Stimulated activated CD4-positive, alpha-beta T cell treated with anti-CD3 and anti-CD28 coated beads, Interleukin-12 subunit alpha, Interleukin-12 subunit beta, amount 100 ng/mL, for 24 hours (primary cell): ENCODE measurements around the gene ZC3H12D.
A peak's percentile ranks its signal among the peaks of the same experiment; 100 is the strongest.

Source experiments
- DNase-seq, 2 experiments: peaks; one replicate each; pipeline ENCODE4 v3.0.0-alpha.2; 2020; ENCODE audit warnings: low read depth in 2 of 2

Gene ZC3H12D

DNA sequence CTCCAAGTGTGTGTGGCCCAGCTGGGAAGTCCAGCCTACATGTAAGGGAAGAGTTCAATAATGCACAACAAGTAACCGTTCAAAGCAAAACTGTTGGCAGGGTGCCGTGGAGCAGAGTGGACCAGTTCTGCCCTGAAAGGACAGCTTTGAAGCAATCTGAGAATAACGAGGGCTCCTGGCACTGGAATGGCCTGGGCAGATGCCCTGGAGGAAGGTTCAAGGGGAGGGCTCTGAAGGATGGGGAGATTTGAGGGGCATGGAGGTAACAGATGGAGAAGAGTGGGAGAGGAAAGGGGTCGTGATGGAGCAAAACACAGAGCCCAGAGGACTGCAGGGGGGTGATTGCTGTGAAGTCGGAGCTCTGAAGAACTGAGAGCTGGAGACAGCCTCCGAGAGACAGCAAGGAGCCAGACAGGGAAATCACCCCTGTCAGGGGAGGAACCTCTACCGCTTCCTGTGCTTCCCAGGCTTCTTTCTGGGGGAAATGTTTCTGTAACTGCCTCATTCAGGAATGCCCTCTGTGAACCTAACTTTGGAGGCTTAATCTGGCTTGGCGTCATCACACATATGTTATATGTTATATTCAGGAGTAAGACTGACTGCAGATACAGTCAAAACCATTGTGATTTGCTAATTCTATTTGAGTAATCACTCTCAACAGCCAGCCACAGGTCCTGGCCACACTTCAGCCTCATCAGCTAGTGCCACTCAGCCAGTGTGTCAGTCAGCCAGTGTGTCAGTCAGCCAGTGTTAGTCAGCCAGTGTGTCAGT is 41.2 kb downstream of the ZC3H12D start:
- no peak for DNase-seq

DNA sequence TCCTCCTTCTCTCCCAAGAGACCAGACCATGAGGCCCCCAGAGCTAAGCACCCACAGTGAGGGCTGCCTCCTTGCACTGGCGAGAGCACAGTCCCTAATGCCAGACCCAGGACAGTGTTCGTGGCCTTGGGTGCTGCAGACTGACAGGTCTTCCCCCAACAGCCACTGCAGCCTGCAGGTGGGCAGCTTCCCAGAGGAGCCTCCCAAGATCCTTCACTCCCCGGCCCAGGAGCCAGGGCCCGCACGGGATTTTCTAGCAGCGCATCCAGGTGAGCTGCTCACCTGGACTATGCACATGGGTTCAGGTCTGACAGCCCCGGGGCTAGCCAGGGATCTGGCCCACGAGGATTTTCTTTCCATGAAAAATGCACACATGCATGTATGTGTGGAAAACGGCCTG is 43.1 kb downstream of the ZC3H12D start:
- DNase-seq: no peak

DNA sequence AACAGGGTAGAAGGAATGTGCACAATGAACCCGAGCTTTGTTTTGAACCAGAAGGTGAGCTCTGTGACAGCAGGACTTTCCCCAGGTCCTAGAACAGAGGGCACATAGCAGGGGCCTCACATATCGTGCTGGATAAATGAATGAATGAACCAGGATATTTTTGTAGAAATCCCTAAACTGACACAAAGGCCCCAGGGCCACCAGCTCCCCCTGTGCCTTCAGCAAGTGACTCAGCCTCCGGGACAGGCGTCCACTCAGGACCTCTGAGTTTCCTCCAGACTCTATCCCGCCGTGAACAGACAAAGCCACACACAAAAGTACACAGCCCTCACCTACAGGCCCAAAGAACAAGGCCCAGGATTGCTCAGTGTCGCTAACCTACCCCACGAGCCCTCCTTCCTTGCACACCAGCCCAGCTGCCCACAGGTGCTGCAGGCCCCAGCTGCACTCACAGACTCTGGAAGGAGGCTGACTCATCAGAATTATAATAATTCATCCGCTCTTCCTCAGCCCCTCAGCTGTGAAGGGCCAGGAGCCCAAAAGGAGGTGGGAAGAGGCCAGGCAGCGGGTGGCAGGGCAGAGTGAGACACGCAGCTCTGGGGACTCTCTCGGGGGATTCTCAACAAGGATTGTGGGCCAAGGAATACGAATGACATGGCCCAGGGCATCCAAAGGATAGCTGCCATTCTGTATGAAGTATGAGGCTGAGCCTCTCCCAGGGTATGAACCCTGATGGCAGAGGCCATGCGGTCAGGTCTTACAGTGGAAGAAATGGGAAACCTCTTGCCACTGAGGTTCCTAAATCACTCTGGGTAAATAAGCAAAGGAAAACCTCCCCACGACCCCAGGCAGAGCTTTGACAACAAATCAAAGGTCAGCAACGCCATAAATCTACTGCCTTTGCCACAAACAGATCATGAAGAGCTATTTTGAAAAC is 43.8 kb downstream of the ZC3H12D start:
- no peak for DNase-seq

DNA sequence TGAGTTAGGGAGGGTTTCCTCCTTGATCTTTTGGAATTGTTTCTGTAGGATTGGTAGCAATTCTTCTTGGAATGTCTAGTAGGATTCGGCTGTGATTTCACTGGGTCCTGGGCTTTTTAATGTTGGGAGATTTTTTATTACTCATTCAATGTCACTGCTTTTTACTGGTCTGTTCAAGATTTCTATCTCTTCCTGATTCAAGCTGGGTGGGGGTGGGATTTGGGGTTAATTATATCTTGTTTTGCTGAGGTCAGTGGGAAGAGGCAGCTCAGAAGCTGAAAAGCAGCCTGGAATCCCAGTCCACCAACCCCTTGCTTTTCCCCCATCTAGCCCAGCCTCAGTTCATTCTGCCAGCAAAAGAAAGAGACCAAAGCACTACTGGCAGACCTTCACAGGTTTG is 45.2 kb downstream of the ZC3H12D start:
- DNase-seq: no peak

DNA sequence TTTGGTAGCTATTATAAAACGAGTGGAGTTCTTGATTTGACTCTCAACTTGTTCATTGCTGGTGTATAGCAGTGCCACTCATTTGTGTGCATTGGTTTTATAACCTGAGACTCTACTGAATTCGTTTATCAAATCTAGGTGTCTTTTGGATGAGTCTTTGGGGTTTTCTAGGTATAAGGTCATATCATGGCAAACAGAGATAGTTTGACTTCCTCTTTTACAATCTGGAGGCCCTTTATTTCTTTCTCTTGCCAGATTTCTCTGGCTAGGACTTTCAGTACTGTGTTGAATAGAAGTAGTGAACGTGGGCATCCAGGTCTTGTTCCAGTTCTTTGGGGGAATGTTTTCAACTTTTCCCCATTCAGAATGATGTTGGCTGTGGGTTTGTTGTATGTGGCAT is 46.0 kb downstream of the ZC3H12D start:
- DNase-seq: no peak

DNA sequence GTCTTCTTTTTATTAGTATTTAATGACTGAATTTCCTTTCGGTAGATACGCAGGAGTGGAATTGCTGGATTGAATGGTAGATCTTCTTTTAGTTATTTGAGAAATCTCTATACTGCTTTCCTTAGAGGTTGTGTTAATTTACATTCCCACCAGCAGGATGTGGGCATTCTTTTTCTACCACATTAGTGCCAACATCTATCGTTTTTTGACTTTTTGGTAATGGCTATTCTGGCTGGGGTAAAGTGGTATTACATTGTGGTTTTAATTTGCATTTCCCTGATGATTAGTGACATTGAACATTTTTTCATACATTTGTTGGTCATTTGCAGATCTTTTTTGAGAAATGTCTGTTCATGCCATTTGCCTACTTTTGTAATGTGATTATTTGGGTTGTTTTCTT is 47.6 kb downstream of the ZC3H12D start:
- DNase-seq: no peak

DNA sequence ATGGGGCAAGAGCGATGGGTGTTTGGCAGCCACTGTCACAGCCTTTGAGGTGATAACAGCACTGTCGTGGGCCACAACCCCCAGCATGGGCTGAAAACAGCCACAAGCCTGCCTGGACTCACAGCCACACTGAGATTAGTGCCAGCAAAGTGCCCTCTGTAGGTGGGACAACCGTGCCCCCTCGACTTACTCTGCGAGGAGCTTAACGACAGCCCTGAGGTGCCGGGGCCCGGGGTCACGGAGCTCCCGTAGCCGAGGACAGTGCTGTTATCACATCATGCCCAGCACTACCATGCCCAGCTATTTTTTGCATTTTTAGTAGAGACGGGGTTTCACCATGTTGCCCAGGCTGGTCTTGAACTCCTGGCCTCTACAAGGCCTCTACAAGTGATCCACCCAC is 48.2 kb downstream of the ZC3H12D start:
- no peak for DNase-seq

DNA sequence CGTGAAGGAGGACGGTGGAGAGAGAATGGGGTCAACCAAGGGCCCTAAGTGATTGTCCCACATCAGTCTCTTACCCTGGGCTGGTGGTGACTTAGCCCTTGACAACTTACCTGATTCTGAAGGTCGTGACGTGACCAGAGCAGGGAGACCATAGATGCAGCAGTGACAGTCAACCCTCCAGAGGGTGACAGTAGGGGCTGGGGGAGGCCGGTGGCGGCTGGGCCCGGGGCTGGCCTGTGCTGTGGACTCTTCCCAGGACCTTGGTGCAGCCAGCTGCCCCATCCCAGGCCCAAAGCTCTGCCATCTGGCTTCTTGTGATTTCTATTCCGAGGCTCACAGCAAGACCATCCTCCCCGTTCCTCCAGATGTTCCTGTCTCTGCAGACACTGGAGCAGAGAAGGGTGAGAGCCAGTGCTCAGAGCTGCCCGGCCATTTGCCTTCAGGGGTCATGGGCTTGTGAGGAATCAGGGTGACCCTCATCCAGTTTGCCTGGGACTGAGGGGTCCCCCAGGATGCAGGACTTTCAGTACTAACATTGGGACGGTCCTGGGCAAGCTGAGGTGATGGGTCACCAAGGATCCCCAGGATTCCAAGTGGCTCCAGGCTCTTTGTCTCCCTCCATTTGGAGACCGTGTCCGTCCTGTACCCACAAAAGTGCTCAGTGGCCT is 48.8 kb downstream of the ZC3H12D start:
- no peak for DNase-seq

DNA sequence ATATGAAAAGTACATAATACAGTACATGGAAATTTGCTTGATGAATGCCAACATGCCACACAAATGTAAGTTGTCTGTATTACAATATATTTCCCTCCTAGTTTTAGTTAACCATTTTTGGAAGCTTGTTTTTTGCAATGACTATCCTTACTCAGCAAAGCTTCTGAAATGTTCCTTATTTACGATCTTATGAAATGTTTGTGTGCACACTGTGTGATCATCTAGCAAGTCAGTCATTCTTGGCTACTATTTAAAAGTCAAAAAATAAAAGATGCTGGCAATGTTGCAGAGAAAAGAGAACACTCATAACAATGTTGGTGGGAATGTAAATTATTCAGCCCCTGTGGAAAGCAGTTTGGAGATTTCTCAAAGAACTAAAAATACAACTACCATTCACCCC is 50.9 kb downstream of the ZC3H12D start:
- DNase-seq: no peak

DNA sequence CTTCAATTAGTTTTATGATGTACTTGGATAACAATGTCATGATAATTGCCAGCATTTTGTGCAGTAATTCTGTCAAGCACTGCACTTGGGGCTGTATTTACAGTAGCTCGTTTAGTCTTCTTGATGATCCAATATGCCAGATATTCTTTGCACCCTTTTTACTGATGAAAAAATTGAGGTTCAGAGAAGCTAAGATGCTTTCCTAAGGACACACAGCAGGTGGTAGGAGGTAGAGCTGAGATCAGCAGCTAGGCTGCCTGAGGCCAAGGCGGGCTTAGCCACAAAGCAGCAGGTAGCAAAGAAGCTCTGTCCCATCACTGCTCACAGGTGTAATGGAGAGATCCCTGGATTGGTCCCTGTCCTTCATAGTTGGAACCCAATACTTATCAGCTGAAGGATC is 51.4 kb downstream of the ZC3H12D start:
- no peak for DNase-seq

DNA sequence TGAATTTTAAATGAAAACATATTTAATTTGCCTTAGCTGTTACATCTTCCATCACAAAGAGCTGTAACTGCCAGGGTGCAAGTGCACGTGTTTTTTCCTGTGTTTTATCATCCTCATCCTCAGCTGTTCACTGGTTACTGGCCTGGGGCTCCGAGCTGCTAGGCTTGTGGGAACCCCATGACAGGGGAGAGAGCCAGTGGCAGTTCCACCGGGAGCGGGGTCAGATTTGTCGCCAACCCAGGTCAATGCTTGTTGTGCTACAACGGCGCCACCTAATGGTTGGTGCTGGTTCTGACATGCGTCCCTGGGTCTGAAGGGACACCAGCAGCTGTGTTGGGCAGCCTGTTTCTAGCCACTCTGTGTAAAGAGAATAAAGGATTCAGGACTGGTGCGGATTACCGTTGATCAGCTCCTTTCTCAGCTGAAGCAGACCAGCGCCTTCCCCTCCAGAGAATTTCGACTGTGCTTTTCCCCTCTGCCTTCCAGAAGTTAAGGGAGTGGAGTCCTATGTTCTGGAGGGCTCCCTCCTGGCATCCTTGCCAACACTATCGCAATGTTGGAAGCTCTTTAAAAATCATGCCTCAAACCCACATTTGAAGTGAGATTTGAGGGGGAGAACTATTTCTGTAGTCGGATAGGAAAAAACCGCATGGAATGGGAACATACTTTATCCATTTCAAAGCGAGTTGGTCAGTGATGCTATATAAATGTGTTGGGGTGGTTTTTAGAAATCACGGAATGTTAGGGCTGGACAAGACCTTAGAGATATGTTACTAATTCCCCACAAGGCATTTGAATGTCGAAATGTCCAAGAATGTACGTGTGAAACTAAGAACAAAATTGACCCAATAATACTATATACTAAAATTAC is 52.7 kb downstream of the ZC3H12D start:
- DNase-seq: peak; percentile 81 to 96

DNA sequence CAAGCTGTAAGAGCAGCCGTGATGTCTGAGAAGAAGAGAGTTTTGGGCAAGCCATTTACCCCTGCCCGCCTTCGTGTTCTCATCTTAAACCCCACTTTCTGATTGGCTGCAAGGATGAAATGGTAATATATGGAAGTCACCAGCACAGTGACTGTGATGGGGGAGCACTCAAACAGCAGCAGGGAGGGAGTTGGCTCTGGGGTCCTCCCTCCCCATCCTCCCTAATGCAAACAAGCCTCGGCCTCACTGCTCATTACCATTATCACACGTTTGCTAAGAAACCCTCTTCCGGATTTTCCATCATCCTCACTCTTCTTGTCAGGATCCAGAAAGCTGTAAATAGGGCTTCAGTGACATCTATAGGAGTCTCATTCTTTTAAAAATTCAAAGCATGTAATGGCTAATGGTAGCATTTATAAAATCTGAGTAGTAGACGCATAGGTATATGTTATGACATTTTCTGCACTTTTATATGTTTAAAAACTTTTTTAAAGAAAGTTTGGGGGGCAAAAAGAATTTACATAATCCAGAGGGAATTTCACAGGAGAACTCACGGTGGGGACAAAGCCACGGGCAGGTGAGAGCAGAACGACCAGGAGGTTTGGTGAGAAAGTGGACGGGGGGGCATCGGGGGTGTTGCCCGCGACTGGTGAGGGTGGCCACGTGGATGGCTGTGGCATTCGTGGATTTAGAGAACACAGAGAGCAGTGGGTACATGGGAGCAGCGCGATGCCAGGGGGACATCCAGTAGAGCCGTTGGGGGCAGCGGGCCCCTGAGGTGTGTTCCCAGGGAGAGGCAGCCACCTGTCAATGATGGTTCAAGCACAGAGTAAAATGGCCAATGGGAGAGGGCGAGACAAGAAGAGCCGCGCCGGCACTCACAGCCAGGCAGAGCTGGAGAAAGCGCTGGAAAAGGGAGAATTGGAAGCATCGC is 55.1 kb downstream of the ZC3H12D start:
- DNase-seq: no peak

DNA sequence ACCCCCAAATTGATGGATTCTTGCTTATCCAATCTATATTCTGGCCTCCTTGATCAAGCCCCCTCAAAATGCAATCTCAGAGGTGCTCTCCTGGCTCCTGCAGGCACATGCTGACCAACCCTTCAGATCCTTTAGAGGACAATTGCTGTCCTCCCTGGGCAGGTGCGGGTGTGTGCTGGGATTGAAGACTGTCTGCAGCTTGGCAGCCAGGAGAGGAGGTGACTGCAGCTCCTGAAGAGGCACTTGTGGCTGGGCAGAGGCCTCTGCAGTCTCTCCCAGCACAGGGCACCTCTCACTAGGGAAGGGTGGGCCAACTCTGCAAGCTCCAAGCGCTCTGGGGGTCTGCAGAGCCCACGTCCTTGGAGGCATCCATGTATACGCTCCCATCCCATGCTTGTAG is 56.2 kb downstream of the ZC3H12D start:
- no peak for DNase-seq

DNA sequence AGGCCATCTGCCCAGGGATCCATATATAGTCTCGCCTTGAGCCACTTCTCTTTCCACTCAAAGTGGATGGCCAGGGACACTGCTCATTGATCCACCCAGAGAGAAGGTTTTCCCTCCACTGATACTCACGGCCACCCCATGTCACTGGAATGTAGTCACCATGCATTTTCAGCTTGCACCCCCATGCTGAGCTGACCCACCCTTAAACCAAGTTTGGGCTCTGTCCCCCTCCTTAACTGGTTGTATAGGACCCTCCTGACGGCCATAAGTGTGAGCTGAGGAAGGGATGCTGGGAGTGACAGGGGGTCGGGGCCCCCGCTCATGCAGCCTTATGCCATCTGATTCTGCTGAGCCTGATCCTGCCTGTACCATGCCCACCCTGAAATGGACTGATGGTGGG is 59.1 kb downstream of the ZC3H12D start:
- no peak for DNase-seq

DNA sequence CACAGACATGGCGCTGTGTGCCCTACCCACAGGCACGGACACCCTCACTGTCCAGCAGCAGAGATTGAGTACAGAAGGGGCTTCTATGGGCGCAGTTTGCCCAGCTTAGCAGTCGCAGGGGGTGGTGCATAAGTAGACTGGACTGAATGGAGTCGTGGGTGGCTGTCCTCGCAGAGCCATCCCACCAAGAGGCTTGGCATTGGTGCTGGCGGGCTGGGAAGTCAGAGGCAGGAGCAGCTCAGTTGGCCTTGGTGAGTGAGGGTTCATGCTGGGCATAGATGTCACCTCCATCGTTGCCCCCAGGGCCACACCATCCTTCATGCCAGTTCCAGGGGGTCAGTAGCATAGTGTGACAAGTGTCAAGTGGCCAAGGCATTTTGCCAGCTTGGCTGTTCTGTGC is 59.6 kb downstream of the ZC3H12D start:
- no peak for DNase-seq

DNA sequence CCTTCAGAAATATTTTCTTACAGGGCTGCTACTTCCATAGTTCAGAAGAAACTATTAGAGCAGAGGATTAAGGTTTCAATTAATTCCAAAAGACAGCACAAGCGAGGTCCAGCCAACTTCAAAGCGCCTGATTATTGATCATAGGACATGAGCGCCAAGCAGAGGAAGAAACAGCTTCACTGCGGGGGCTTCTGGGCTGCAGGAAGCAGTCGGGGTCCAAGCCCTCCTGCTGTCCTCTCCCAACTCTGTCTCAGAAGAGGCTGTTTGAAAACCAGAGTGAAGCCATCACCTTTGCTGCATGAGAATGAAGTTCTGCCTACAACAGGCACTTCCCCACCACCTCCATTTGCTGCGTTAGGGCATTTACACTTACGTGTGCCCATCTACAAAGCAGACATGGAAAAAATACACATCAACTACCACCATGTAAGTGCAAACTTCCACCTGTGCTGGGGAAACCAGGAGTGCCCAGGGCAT is 60.8 kb downstream of the ZC3H12D start:
- DNase-seq: no peak

DNA sequence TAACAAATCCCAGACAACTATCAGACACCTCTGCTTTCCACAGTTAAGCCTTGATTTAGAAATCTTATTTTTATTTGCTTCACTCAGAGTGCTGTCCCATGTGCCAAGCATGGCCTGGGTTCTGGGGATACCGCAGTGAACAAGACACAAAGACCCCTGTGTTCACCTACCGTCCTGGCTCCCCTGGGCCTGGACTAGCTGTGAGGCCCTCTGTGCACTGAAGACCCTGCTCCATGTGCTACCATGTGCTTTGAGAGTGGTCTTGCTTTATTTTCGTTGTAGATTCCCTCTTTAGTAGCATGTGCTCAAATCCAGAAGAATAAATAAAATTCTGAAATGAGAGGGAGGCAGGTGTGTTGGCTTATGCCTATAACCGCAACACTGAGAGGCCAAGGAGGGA is 62.2 kb downstream of the ZC3H12D start:
- DNase-seq: no peak

DNA sequence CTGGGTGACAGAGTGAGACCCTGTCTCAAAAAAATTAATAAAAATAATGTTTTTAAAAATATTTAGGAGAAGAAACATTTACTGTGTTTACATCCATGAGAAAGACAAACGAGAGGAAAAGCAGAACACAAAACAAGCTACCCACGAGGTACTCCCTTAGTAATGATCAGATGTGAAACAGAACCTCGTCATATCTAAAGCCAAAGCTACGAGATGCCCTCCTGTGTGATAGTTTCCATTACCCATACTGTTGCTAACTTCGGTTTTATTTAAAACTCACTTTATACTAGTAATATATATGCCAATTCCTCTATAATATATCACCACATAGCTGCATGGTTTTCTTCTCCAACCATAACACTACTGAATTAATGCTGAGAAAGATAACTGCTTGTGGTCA is 63.7 kb downstream of the ZC3H12D start:
- no peak for DNase-seq

DNA sequence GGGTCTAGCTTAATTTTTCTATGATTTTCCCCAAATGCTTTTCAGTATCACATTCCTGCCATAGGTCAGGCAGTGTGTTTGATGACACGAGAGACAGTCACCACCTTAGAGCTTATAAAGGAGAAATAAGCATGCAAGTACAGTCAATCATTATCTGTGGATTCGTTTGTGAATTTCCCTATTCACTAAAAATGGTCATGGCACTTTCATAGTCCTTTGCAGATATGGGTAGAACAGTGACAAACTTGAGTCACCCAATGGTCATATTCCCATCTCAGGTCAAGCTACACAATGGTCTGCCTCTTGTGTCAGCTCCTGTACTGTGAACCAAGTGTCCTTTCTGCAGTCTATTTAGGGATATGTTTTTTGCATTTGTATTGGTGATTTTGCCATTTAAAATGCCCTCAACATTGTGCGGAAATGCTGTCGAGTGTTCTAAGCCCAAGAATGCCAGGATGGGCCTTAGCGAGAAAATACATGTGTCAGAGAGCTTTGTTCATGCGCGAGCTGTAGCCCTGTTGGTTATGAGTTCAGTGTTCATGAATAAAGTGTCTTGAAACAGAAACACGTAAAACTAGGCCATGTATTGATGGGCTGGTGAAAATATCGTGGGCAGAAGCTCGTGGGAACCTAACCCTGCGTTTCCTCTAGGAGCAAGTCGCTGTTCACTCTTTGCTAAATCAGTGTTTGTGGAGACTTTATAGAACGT is 65.0 kb downstream of the ZC3H12D start:
- no peak for DNase-seq

DNA sequence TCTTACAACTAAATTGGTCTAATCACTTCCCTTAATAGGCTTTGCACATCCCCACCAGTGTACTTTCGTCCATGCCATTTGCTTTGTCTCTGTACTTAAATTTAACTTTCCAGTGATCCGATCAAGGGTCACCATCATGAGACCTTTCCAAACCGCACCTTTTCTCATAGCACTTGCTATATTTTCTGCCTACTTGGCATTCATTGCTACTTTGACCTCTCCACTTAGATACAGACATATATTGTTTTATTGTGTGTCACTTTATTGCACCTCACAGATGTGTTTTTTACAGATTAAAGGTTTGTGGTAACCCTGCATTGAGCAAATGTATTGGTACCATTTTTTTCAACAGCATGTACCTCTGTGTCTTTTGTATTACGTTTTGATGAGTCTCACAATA is 70.0 kb downstream of the ZC3H12D start:
- DNase-seq: no peak
